ENCODE results near the gene TPM3.
A peak's percentile ranks its signal among the peaks of the same experiment; 100 is the strongest.
"Not testable (repeated sequence)": the region's sequence is repeated elsewhere in the genome, so short reads cannot be mapped to it uniquely, and the experiment has no call there.

Gene TPM3

DNA sequence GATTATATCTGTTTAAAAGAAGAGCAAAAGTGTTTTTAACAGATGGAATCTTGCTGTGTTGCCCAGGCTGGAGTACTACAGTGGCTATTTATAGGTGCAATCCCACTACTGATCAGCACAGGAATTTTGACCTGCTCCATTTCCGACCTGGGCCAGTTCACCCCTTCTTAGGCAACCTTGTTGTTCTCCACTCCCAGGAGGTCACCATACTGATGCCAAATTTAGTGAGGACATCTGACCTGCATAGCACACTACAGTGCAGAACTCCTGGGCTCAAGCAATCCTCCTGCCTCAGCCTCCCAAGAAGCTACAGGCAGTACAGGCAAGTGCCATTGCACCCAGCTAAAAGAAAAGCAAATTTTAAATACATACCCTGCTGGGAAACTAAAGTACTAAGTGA lies 25.7 kb downstream of the TPM3 start:
- DNase-seq (ENCODE audit: low read depth), result no peak

DNA sequence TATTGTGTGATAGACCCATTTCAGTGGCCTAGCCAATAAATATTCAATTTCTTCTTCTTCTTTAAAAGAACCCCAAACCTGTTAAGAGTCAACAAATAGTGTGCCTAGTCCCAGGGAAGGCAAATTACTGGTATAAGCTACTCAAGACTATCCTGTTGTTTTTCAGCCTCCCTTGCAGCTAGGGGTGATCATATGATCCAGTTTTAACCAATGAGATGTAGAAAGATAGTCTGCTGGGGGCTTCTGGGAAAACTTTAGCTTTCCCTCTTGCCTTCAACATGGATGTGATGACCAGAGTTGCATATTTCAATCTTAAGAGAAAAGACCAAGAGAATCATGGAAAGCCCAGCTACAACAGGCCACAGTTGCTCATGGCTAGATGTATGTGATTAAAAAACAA lies 32.3 kb downstream of the TPM3 start:
- no peak for DNase-seq (ENCODE audit: low read depth)

DNA sequence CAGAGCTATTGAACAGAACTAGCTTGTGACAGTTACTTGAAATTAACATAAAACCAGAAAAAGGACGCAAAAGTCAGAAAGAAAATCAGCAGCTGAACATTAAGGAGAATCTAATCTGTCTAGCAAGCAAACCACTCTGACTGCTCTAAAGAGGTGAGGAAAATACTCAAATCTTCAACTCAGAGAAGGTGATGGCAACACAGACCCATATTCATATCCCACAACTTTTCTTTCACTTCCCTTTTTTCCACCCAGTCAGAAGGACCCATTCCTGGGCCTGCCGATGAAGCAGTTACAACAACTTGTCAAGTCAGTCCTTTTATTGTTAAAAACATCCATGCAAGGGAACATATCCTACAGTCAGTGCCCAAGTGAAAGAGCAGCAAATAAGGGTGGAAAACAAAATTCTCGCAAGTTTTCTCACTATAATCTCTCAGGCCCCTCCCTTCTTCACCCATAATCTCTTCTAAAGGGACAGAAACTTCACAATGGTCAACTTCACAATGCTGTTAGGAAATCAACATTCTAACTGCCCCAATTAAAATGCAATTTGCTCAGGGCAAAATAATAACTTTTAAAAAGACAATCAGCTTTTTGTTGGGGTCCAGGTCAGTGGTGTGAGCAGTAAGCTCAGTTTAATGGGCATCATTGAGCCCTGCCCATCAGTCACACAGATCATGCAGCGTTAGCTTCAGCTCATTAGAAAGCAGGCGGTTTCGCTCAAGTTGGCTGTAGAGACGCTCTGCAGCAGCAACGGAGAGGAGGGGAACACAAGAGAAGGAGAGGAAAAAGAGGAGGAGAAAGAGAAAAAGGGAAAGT lies 33.4 kb downstream of the TPM3 start:
- DNase-seq (ENCODE audit: low read depth), result no peak

DNA sequence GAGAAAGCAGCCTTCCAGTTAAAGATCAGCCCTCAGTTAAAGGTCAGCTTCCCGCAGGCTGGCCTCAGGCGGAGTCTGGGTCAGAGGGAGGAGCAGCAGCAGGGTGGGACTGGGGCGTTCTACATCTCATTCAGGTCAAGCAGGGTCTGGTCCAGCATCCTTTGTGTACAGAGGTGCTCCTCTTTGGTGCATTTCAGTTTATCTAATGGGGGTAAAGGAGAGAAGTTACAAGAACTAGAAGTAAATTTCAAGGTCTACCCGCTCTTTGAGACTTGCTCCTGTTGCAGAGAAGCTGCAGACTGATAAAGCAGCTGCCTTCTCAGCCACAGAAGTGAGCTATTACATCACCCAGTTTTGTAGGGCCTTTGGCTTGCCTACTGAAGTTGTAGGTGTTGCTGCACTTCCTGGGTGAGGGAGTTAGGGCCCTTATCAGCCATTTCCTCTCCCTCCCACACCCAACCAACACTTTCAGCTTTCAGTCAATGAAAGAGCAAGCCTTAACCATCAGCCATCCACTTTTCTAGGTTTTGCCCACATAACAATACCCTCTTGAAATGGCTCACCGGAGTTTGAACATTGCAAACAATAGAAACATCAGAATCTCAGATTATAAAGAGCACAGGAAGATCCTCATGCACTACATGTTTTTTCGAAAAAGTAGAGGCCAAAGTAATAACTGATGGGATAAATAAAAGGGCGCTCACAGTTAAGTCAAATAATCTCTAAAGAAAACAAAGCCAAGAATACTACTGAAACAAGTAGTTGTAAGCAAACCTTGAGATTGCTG lies 34.2 kb downstream of the TPM3 start:
- DNase-seq (ENCODE audit: low read depth), result no peak

DNA sequence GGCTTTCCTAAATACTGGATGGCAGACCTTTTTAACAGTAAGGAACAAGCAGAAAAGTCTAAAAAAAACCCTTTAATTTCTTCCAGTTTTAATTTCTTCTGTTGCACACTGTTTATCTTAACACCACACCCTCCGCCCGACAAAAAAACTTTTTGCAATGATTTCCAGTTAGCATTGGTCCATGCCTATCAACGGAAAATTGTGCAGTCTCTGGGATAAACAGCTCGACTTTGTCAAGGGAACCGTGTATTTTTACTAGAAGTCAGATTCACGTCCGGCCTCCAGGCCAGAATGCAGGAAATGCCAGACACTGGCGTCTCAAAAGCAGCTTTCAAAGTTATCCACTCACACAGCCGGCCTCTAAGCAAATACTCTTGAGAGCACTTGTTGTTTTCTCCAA lies 36.6 kb downstream of the TPM3 start:
- DNase-seq (ENCODE audit: low read depth), result peak; percentile 28

DNA sequence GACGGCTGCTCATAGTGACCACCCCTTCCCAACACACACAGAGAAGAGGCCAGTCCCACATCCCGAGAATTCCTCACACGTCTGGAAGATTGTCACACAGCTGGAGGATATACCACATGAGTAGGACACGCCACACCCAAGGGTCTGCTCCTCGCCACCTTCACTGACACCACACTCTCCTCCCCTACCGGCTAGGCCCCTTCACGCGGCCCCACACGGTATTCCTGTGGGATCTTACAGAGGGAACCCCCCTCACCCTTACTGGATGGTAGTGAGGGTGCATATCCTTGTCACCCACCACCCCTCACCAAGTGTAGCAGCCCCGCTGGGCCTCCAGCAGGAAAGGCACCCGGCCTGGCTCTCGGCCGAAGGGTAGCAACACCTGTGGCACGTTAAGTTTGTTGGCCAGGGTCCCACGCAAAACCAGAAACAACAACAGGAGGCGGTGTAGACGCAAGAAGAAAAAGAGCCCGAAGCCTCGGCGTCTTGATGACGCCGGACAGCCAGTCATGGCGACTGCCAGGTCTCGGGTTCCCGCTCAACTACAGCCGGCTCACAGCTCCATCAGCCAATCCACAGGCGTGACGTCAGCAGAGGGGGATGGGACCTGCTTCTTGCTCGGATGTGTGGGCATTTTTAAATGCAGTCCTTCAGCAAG lies 37.2 kb downstream of the TPM3 start, which contains the start of gene NUP210L:
TSS of gene NUP210L (minus strand) at position 540 of the 658 bp plus-strand sequence.
- peak; percentile 40 for DNase-seq (ENCODE audit: low read depth)

DNA sequence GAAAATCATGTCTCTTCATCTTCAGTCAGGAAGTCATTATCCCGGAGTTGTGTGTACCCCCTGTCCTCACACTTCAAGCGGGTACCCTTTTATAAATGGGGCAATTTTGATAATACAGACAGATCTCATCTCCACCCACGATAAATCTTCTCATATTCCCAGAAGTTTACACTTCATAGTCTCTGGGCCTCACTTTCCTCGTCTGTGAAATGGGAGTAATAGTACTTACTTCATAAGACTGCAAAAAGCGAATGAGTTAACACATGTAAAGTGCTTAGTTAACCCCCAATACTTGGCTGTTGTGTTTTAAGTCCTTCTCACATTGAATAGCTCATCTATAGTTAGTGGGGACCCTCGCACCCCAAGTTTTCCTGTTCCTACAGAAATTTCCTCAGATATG lies 37.8 kb downstream of the TPM3 start:
- no peak for DNase-seq (ENCODE audit: low read depth)

DNA sequence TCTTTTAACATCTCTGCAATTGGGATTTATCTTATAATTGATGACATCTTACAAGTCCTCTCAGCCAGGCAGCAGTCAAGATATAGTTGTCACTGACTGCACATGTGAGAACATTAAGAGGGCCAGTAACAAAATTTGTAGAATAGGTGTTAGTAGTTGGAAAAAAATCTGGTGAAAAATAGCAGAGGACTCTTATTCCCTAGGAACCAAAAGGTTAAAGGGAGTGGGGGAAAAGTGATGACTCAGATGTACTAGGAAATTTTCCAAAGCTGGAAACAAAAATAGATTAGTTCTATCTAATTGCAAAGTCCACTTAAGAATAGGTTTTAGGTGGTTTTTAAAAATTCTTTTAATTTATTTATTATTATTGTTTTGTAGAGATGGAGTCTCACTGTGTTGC lies 40.6 kb downstream of the TPM3 start:
- peak; percentile 26 for DNase-seq (ENCODE audit: low read depth)

DNA sequence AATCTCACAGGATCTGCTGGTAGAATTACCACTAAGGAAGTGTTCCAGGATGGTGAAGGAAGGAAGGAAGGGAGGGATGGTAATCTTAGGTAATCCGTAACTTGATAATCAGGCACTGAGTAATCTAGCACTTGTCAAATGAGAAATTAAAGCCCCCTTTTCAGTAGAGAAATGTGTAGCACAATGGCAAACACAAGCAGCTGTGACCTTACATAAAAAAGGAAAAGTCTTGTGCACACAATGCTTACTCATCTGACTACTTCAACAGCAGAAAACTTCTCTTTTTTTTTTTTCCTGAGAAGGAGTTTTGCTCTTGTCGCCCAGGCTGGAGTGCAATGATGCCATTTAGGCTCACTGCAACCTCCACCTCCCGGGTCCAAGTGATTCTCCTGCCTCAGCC lies 43.1 kb downstream of the TPM3 start:
- no peak for DNase-seq (ENCODE audit: low read depth)

DNA sequence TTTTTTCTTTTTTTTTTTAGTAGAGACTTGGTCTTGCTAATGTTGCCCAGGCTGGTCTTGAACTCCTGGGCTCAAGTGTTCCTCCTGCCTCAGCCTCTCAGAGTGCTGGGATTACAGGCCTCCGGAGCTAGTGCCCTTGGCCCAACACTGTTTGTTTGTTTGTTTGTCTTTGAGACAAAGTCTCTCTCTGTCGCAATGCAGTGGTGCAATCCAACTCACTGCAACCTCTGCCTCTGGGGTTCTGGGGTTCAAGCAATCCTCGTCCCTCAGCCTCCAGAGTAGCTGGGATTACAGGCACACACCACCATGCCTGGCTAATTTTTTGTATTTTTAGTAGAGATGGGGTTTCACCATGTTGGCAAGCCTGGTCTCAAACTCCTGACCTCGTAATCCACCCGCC lies 44.4 kb downstream of the TPM3 start:
- not testable (repeated sequence) for DNase-seq (ENCODE audit: low read depth)

DNA sequence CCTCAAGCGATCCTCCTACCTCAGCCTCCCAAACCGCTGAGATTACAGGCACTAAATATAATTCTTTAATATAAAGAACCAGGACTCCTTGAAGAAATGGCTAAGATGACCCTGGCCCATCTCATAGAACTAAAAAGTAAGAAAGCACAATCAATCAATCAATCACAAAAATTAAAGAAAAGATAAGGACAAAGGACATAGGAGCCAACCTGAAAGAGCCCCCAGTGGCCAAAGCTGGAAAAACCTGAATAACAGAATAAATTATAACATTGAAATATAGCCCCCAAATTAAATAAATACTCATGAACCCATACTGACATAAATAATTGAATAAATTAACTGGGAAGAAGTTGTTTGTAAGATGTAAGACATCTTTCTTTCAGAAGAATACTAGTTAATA lies 45.9 kb downstream of the TPM3 start:
- no peak for DNase-seq (ENCODE audit: low read depth)

DNA sequence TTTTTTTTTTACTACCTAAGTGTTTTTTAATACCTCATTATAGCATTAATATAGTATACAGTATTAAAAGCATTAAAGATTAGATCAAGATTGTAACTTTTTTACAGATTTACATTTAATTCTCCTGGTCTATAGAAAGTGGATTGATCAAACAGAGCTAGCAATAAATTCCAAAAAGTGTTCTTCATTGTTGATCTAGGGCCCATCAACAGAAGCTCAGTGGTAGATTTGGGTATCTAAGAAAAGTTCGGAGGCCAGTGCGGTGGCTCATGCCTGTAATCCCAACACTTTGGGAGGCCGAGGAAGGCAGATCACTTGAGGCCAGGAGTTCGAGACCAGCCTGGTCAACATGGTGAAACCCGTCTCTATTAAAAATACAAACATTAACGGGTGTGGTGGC lies 49.5 kb downstream of the TPM3 start:
- no peak for DNase-seq (ENCODE audit: low read depth)

DNA sequence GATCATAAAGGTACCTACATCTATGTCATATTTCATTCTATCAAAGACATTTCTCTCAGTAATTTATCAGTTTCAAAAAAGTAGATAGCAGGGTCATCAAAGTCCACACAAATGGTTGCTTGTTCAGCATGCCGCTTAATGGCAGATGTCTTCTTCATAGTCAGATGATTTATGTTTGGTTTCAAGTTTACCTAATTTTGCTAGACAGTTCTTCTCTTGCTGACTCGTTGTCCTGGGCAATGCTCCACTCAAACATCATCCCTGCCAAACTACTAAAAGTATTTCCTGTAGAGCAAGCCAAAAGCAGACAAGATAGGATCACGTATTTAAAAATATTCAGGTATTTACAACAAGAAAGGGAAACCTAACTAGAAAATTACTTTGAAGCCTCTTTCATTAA lies 50.7 kb downstream of the TPM3 start:
- peak; percentile 11 for DNase-seq (ENCODE audit: low read depth)

DNA sequence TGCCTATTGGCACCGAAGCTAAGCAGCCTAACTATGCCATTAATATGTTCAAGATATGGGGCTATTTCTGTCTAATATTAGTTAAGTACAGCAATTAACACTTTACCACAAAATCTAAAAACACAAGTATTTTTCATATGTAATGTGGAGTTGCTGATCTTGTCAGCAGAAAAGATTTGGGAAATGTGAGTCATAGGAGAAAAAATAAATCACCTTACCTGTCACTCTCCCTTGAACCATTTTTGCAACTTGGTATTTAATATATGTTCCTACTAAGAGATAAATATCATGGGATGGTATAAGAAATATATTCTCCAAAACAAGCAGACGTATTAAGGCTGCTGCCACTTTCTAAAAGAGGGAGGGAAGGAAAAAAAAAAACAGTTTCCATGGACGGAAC lies 54.0 kb downstream of the TPM3 start:
- DNase-seq (ENCODE audit: low read depth), result no peak

DNA sequence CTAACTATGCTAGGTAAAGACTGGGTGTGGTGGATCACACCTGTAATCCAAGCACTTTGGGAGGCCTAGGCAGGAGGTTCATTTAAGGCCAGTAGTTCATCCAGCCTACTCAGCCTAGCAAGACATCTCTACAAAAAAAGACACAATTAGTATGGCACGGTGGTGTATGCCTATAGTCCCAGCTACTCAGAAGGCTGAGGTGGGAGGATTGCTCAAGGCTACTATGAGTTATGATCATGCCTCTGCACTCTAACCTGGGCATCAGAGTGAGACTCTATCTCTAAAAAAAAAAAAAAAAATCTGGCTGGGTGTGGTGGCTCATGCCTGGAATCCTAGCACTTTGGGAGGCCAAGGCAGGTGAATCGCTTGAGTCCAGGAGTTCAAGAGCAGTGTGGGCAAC lies 58.6 kb downstream of the TPM3 start:
- no peak for DNase-seq (ENCODE audit: low read depth)

DNA sequence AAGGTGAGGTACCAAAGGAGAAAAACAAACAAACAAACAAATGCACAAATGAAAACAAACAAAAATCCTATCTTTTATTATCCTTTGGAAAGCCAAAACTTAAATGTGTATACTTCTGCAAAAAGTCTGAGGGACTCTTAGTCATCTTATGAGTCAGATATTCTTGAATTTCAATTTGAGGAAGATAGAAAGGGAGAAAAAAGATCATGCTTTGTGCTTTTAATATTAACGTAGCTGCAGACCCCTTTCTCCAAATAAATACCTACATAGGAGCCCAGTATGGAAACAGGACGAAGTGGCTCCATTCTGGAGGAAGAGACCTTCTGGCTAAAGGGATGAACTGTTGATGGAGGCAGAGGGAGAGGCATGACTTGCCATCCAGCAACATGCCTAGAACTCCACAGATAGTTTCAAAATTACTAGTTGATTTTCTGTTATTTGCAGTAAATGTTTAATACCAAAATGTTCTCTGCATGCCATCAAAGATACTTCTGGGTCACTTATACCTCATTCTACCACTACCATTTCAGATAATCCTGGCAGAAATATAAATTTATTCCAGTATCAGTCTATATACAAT lies 62.4 kb downstream of the TPM3 start:
- no peak for DNase-seq (ENCODE audit: low read depth)

DNA sequence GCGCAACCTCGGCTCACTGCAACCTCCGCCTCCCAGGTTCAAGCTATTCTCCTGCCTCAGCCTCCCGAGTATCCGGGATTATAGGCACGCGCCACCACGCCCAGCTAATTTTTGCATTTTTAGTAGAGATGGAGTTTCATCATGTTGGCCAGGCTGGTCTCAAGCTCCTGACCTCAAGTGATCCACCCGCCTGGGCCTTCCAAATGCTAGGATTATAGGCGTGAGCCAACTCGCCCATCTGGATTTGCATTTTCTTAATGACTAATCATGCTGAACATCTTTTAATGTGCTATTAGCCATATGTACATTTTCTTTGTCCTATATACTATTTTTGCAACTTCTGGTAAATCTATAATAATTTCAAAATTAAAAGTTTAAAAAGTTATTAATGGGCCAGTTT lies 68.7 kb downstream of the TPM3 start:
- not testable (repeated sequence) for DNase-seq (ENCODE audit: low read depth)

DNA sequence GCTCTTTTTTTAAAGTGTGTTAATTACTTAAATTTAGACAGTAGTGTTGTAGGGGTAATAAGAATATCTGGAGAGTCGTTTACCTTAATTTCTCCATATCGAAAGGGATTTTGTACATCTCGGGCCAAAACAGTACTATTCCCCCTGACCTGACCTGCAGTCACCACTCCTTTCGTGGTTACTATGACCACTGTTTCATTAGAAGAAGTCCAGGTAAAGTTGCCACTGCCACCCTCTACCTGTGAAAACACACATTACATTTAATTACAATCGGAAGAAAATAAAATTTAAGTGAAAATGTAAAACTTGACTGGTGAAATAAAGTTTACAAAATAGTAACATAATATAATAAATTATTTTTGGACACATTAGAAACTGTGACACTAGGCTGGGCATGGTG lies 74.3 kb downstream of the TPM3 start:
- no peak for DNase-seq (ENCODE audit: low read depth)

DNA sequence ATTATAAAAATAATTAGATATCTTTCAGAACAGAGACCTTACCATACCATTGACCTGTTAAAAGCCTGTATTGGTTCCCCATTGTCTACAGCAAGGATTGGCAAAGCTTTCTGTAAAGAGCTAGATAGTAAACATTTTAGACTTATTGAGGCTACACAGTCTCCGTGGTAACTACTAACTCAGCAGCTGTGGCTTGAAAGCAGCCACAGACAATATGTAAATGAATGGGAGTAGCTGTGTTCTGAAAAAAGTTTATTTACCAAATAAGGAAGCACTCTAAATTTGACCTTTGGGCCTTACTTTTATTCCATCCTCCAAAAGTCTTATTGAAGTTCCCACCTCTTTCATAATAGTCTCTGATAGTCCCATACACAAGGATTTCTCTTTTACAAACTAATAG lies 76.7 kb downstream of the TPM3 start:
- DNase-seq (ENCODE audit: low read depth), result no peak

All from stromal cell of bone marrow (primary cell).